Uterus (tissue), 4 donors: ENCODE results near the gene ZFYVE28. TPM values are rescaled to one million over a fixed set of nuclear protein-coding genes. Genes with fewer than 3 reads are reported as not detected.

Experiments used
- DNase-seq, 2 donors: peaks; one replicate each; pipeline ENCODE4 v3.0.0-alpha.2; 2019 to 2020
- H3K27ac ChIP-seq, 2 donors: fragments of 200-600 bp; sonication (generic); 1 replicate in 1 of 2; 2 replicates in 1 of 2; pipeline ENCODE4 v1.5.1; 2016 to 2018
- H3K27me3 ChIP-seq, 2 donors: fragments of 200-600 bp; sonication (generic); one replicate each; pipeline ENCODE4 v1.5.1; 2018 to 2019; ENCODE audit warnings: control low read depth in 1 of 2
- H3K36me3 ChIP-seq, 2 donors: fragments of 200-600 bp; sonication (generic); one replicate each; pipeline ENCODE4 v1.5.1; 2019; ENCODE audit warnings: control low read depth in 1 of 2
- H3K4me1 ChIP-seq, 2 donors: fragments of 200-600 bp; sonication (generic); one replicate each; pipeline ENCODE4 v1.5.1; 2018 to 2019; ENCODE audit warnings: control low read depth in 1 of 2
- H3K4me3 ChIP-seq, 2 donors: fragments of 200-600 bp; sonication (generic); 1 replicate in 1 of 2; 2 replicates in 1 of 2; pipeline ENCODE4 v1.5.1; 2018 to 2019; ENCODE audit warnings: mild to moderate bottlenecking in 1 of 2
- H3K9me3 ChIP-seq, 2 donors: fragments of 200-600 bp; sonication (generic); one replicate each; pipeline ENCODE4 v1.5.1; 2019; ENCODE audit warnings: control low read depth in 1 of 2
- CTCF ChIP-seq, 4 experiments: fragments of 200-600 bp in 2 of 4; fragments of 450-650 bp in 2 of 4; sonication (generic) in 2 of 4; IDR thresholded peaks; one replicate each; pipeline ENCODE4 v1.5.1; 2016 to 2019; ENCODE audit warnings: antibody characterized with exemption in 4 of 4, mild to moderate bottlenecking in 2 of 4, moderate library complexity in 1 of 4
- POLR2A ChIP-seq, 2 donors: fragments of 450-650 bp; IDR thresholded peaks; one replicate each; pipeline ENCODE4 v1.6.1; 2016; ENCODE audit warnings: antibody characterized with exemption in 2 of 2, mild to moderate bottlenecking in 1 of 2, moderate library complexity in 1 of 2
- intact Hi-C: fragments of 100-400 bp; cut with DNase I; formaldehyde crosslinking; loops from one replicate; pipeline ENCODE4 v1.15.1; 2023; ENCODE audit warnings: low total_unique reads
- total RNA-seq, 4 donors: library from RNA; depleted of rRNA in 3 of 4; stranded (reverse); fragments of >200 nt in 3 of 4; gene quantifications; one replicate each; pipeline versions ENCODE4 v1.1.0 to v1.2.4, GENCODE V29; 2014 to 2023
- donor health status: DM: yes; HTN: yes; CAD: no.

ZFYVE28 gene
- total RNA-seq, 4 donors from 2014 or later: 5.4 to 16.7 (median 13.4) TPM

- intact Hi-C loops: no loop called here
- Histone ChIP-seq H3K36me3 (no peaks in the 10 kb centered on the region), H3K9me3 (no peaks in the 10 kb centered on the region), H3K4me1 (no peaks in the 10 kb centered on the region), H3K27me3 (no peaks in the 10 kb centered on the region), H3K27ac (no peak overlapping the region), H3K4me3 (no peak overlapping the region)
- DNase-seq: no peak
- TF ChIP-seq POLR2A (IDR thresholded peaks at IDR 0.05): no peak
- TF ChIP-seq CTCF (IDR thresholded peaks at IDR 0.05): no peak
Measured at GRCh38 chr4:2451821-2452785, 33.7 kb upstream of the ZFYVE28 start.

- Histone ChIP-seq H3K27ac (no peak overlapping the region), H3K27me3 (no peaks in the 10 kb centered on the region), H3K4me1 (no peaks in the 10 kb centered on the region), H3K9me3 (no peaks in the 10 kb centered on the region), H3K4me3 (no peak overlapping the region), H3K36me3 (no peaks in the 10 kb centered on the region)
- TF ChIP-seq CTCF (IDR thresholded peaks at IDR 0.05) (no peak), POLR2A (IDR thresholded peaks at IDR 0.05) (no peak)
- intact Hi-C loops: no loop called here
- DNase-seq: no peak
Measured at GRCh38 chr4:2451036-2451520, 32.6 kb upstream of the ZFYVE28 start.

GRCh38 chr4:2450394-2451035 lies 32.1 kb upstream of the ZFYVE28 start:
- H3K27ac ChIP-seq: no peak overlapping the region
- H3K4me1 ChIP-seq: no peaks in the 10 kb centered on the region
- intact Hi-C loops: no loop called here
- no peaks in the 10 kb centered on the region for H3K36me3 ChIP-seq
- no peak overlapping the region for H3K4me3 ChIP-seq
- no peak for DNase-seq
- H3K9me3 ChIP-seq: no peaks in the 10 kb centered on the region
- no peaks in the 10 kb centered on the region for H3K27me3 ChIP-seq
- TF ChIP-seq CTCF (IDR thresholded peaks at IDR 0.05): no peak
- TF ChIP-seq POLR2A (IDR thresholded peaks at IDR 0.05): no peak

- Histone ChIP-seq H3K4me3 (no peak overlapping the region), H3K9me3 (no peaks in the 10 kb centered on the region), H3K36me3 (no peaks in the 10 kb centered on the region), H3K27ac (no peak overlapping the region), H3K4me1 (no peaks in the 10 kb centered on the region), H3K27me3 (no peaks in the 10 kb centered on the region)
- no peak for DNase-seq
- no peak for TF ChIP-seq CTCF (IDR thresholded peaks at IDR 0.05)
- TF ChIP-seq POLR2A (IDR thresholded peaks at IDR 0.05): no peak
- intact Hi-C loops: no loop called here
Measured at GRCh38 chr4:2449511-2450392, 31.3 kb upstream of the ZFYVE28 start.
